ENCODE data around the gene DNAH6.

GRCh38 chr2:84827978-84828575, 311.8 kb downstream of the DNAH6 start:
- TF ChIP-seq POLR2A (IDR thresholded peaks at IDR 0.05; ENCODE audit: insufficient read depth in 1 of 2, low read depth in 2 of 2, low read length in 2 of 2): no peak
- TF ChIP-seq CTCF (CRISPR knock-in tag; IDR thresholded peaks at IDR 0.05): no peak
- no peak for TF ChIP-seq ZFP36 (IDR thresholded peaks at IDR 0.05; ENCODE audit: borderline replicate concordance, low read depth, low read length, partially characterized antibody)
- TF ChIP-seq CEBPB (IDR thresholded peaks at IDR 0.05; ENCODE audit: borderline replicate concordance, low read depth, low read length): no peak
- no peak for TF ChIP-seq ZNF737 (CRISPR knock-in tag; IDR thresholded peaks at IDR 0.05; ENCODE audit: borderline replicate concordance)
- TF ChIP-seq ZNF414 (CRISPR knock-in tag; IDR thresholded peaks at IDR 0.05): no peak
